ENCODE measurements around the gene RHCE. TPM values are rescaled to one million over a fixed set of nuclear protein-coding genes. Genes with fewer than 3 reads are reported as not detected.
"Not testable (repeated sequence)": the region's sequence is repeated elsewhere in the genome, so short reads cannot be mapped to it uniquely, and the experiment has no call there.

Gene RHCE
- polyA plus RNA-seq, 4 donors, result 0.70 to 5.3 (median 1.2) TPM

GRCh38 chr1:25433389-25434186 is 13.0 kb upstream of the RHCE start:
- DNase-seq (ENCODE audit: low read depth in 4 of 4, low spot score in 3 of 4), result no peak

- DNase-seq (ENCODE audit: low read depth in 4 of 4, low spot score in 3 of 4), result no peak
Measured at GRCh38 chr1:25432749-25433388, 12.2 kb upstream of the RHCE start.

- DNase-seq (ENCODE audit: low read depth in 4 of 4, low spot score in 3 of 4), result no peak
Measured at GRCh38 chr1:25431955-25432719, 11.5 kb upstream of the RHCE start.

GRCh38 chr1:25430967-25431881 is 10.6 kb upstream of the RHCE start:
- peak in 1 of 4 donors; percentile 10 for DNase-seq (ENCODE audit: low read depth in 4 of 4, low spot score in 3 of 4)

- peak; percentile 94 to 96 (median 95) for DNase-seq (ENCODE audit: low read depth in 4 of 4, low spot score in 3 of 4)
Measured at GRCh38 chr1:25430073-25430966, 9.7 kb upstream of the RHCE start, which contains the start of gene MACO1. Gene MACO1 (plus strand): TSS chr1:25430897. CDS start chr1:25431099, 202 bp downstream.

- DNase-seq (ENCODE audit: low read depth in 4 of 4, low spot score in 3 of 4), result no peak
Measured at GRCh38 chr1:25428475-25429166, 8.0 kb upstream of the RHCE start.

GRCh38 chr1:25427696-25428095 is 7.1 kb upstream of the RHCE start:
- DNase-seq (ENCODE audit: low read depth in 4 of 4, low spot score in 3 of 4), result no peak

GRCh38 chr1:25425098-25426085 is 4.8 kb upstream of the RHCE start:
- no peak for DNase-seq (ENCODE audit: low read depth in 4 of 4, low spot score in 3 of 4)

GRCh38 chr1:25423206-25423605 is 2.6 kb upstream of the RHCE start:
- not testable (repeated sequence) for DNase-seq (ENCODE audit: low read depth in 4 of 4, low spot score in 3 of 4)

GRCh38 chr1:25419339-25419738 is 1.3 kb downstream of the RHCE start:
- DNase-seq (ENCODE audit: low read depth in 4 of 4, low spot score in 3 of 4), result not testable (repeated sequence)

- DNase-seq (ENCODE audit: low read depth in 4 of 4, low spot score in 3 of 4), result not testable (repeated sequence)
Measured at GRCh38 chr1:25417280-25417679, 3.3 kb downstream of the RHCE start.

GRCh38 chr1:25414578-25414977 is 6.0 kb downstream of the RHCE start:
- DNase-seq (ENCODE audit: low read depth in 4 of 4, low spot score in 3 of 4), result not testable (repeated sequence)

GRCh38 chr1:25414157-25414556 is 6.5 kb downstream of the RHCE start:
- not testable (repeated sequence) for DNase-seq (ENCODE audit: low read depth in 4 of 4, low spot score in 3 of 4)

GRCh38 chr1:25412872-25413623 is 7.6 kb downstream of the RHCE start:
- not testable (repeated sequence) for DNase-seq (ENCODE audit: low read depth in 4 of 4, low spot score in 3 of 4)

- not testable (repeated sequence) for DNase-seq (ENCODE audit: low read depth in 4 of 4, low spot score in 3 of 4)
Measured at GRCh38 chr1:25409641-25410427, 10.8 kb downstream of the RHCE start.
